HCT116 (cell line): ENCODE results near the gene ZNF536. TPM values are rescaled to one million over a fixed set of nuclear protein-coding genes. Genes with fewer than 3 reads are reported as not detected.

Experiments
- ATAC-seq: fragments of 200-7000 bp; cut with Tn5 transposase; 2 replicates; pipeline ENCODE4 v1.9.1; 2020; ENCODE audit warnings: mild to moderate bottlenecking, moderate library complexity
- BruUV-seq: library from RNA; stranded (reverse); fragments of 400-500 nt; replicated peaks from 2 replicates; lab custom pipeline; 2021; lab: Mats Ljungman, UMichigan
- CTCF ChIA-PET: fragments of 300-600 bp; sonication (Branson Sonifier 250); formaldehyde crosslinking; loops from one replicate; lab custom pipeline; 2021; ENCODE audit warnings: antibody characterized with exemption; lab: Charles Lee
- POLR2A ChIA-PET: fragments of 300-600, 350-600 bp; sonication (Branson Sonifier 250); formaldehyde crosslinking; loops from one replicate; lab custom pipeline; 2021; ENCODE audit warnings: antibody characterized with exemption; lab: Charles Lee
- RAD21 ChIA-PET, 2 experiments: fragments of 300-600 bp; sonication (Branson Sonifier 250); formaldehyde crosslinking; loops; one replicate each; lab custom pipeline; 2023; ENCODE audit warnings: low total read pairs in 2 of 2; ENCODE audit not compliant: uncharacterized antibody in 2 of 2, unreplicated experiment in 2 of 2, low non-redundant PET in 1 of 2; lab: Charles Lee
- DNase-seq: peaks from one replicate; pipeline ENCODE4 v3.0.0-alpha.2; 2010; ENCODE audit warnings: low read depth, low spot score
- H2AFZ ChIP-seq: fragments of 200-600 bp; shearing (Covaris generic), sonication (generic); 2 replicates; pipeline ENCODE4 v1.6.1; 2017; ENCODE audit warnings: low read depth, mixed run types, mixed read lengths, antibody characterized with exemption, low read length; ENCODE audit not compliant: poor library complexity, severe bottlenecking
- H3K27ac ChIP-seq: 2 replicates; pipeline ENCODE4 v1.5.1; 2012; ENCODE audit warnings: low read depth, low read length
- H3K27me3 ChIP-seq: fragments of 200-600 bp; sonication (generic); 2 replicates; pipeline ENCODE4 v1.6.1; 2016; ENCODE audit warnings: mixed run types, low read length, mixed read lengths; ENCODE audit not compliant: insufficient read depth
- H3K36me3 ChIP-seq, 2 experiments: fragments of 200-500 bp in 1 of 2; fragments of 200-600 bp in 1 of 2; sonication (Bioruptor generic) in 1 of 2; sonication (generic) in 1 of 2; 2 replicates each; pipeline versions ENCODE4 v1.5.1 to v1.6.1; 2014 to 2016; ENCODE audit warnings: low read length in 2 of 2, inconsistent platforms in 1 of 2, mixed read lengths in 1 of 2, mixed run types in 1 of 2; ENCODE audit not compliant: insufficient read depth in 2 of 2, control insufficient read depth in 1 of 2
- H3K4me1 ChIP-seq, 2 experiments: fragments of 200-600 bp in 1 of 2; sonication (generic) in 1 of 2; 2 replicates each; pipeline versions ENCODE4 v1.5.1 to v1.6.1; 2012 to 2017; ENCODE audit warnings: low read length in 2 of 2, inconsistent platforms in 1 of 2, mild to moderate bottlenecking in 1 of 2, mixed read lengths in 1 of 2, mixed run types in 1 of 2, moderate library complexity in 1 of 2; ENCODE audit not compliant: insufficient read depth in 2 of 2, control insufficient read depth in 1 of 2
- H3K4me2 ChIP-seq: fragments of 200-600 bp; sonication (generic); 2 replicates; pipeline ENCODE4 v1.6.1; 2017; ENCODE audit warnings: mixed run types, low read length, mixed read lengths
- H3K4me3 ChIP-seq, 2 experiments: fragments of 200-600 bp in 1 of 2; sonication (generic) in 1 of 2; replicated peaks in 1 of 2; 2 replicates each; pipeline ENCODE4 v1.5.1; 2011 to 2016; ENCODE audit warnings: low read length in 2 of 2, control low read depth in 1 of 2, low read depth in 1 of 2, mild to moderate bottlenecking in 1 of 2, mixed read lengths in 1 of 2, mixed run types in 1 of 2
- H3K79me2 ChIP-seq: fragments of 200-600 bp; sonication (generic); 2 replicates; pipeline ENCODE4 v1.6.1; 2017; ENCODE audit warnings: mild to moderate bottlenecking, mixed run types, low read length, moderate library complexity, mixed read lengths; ENCODE audit not compliant: insufficient read depth
- H3K9ac ChIP-seq: fragments of 200-600 bp; sonication (generic); 2 replicates; pipeline ENCODE4 v1.6.1; 2016; ENCODE audit warnings: low read length, mixed read lengths
- H3K9me2 ChIP-seq: fragments of 200-600 bp; sonication (generic), shearing (Covaris generic); 2 replicates; pipeline ENCODE4 v1.6.1; 2017; ENCODE audit warnings: mixed run types, mild to moderate bottlenecking, moderate library complexity; ENCODE audit not compliant: insufficient read depth
- H3K9me3 ChIP-seq, 2 experiments: fragments of 200-500 bp in 1 of 2; fragments of 200-600 bp in 1 of 2; sonication (Bioruptor generic) in 1 of 2; sonication (generic) in 1 of 2; 2 replicates each; pipeline ENCODE4 v1.6.1; 2014 to 2017; ENCODE audit warnings: low read length in 2 of 2, mixed read lengths in 2 of 2, inconsistent platforms in 1 of 2, low read depth in 1 of 2, mild to moderate bottlenecking in 1 of 2, mixed run types in 1 of 2, moderate library complexity in 1 of 2; ENCODE audit not compliant: control insufficient read depth in 1 of 2, insufficient read depth in 1 of 2
- H4K20me1 ChIP-seq: fragments of 200-600 bp; sonication (generic), shearing (Covaris generic); 2 replicates; pipeline ENCODE4 v1.6.1; 2017; ENCODE audit warnings: mixed run types, mild to moderate bottlenecking, moderate library complexity; ENCODE audit not compliant: insufficient read depth
- ATF3 ChIP-seq: IDR thresholded peaks from 2 replicates; pipeline ENCODE4 v1.6.1; 2012
- CBX3 ChIP-seq: IDR thresholded peaks from 2 replicates; pipeline ENCODE4 v1.6.1; 2012; ENCODE audit warnings: low read depth
- CEBPB ChIP-seq: IDR thresholded peaks from 2 replicates; pipeline ENCODE4 v1.6.1; 2012; ENCODE audit warnings: low read depth
- CTCF ChIP-seq, 3 experiments: fragments of 200-600 bp in 1 of 3; sonication (generic) in 1 of 3; IDR thresholded peaks in 2 of 3; conservative IDR thresholded peaks in 1 of 3; 2 replicates each; pipeline ENCODE4 v1.5.1; 2012 to 2017; ENCODE audit warnings: low read depth in 2 of 3, low read length in 2 of 3, antibody characterized with exemption in 1 of 3, borderline replicate concordance in 1 of 3, control low read depth in 1 of 3, mild to moderate bottlenecking in 1 of 3, mixed read lengths in 1 of 3, mixed run types in 1 of 3, moderate library complexity in 1 of 3; ENCODE audit not compliant: insufficient read depth in 1 of 3
- EGR1 ChIP-seq: IDR thresholded peaks from 2 replicates; pipeline ENCODE4 v1.6.1; 2012; ENCODE audit warnings: low read depth
- ELF1 ChIP-seq: IDR thresholded peaks from 2 replicates; pipeline ENCODE4 v1.6.1; 2012; ENCODE audit warnings: low read depth, borderline replicate concordance
- EZH2 ChIP-seq: fragments of 200-600 bp; sonication (generic); IDR thresholded peaks from 2 replicates; pipeline ENCODE4 v1.6.1; 2017; ENCODE audit warnings: antibody characterized with exemption, mixed run types
- EZH2phosphoT487 ChIP-seq: fragments of 200-600 bp; IDR thresholded peaks from 2 replicates; pipeline ENCODE4 v1.6.1; 2018; ENCODE audit warnings: antibody characterized with exemption, borderline replicate concordance
- JUND ChIP-seq: IDR thresholded peaks from 2 replicates; pipeline ENCODE4 v1.6.1; 2012
- MAX ChIP-seq: IDR thresholded peaks from 2 replicates; pipeline ENCODE4 v1.6.1; 2012
- RAD21 ChIP-seq: IDR thresholded peaks from 2 replicates; pipeline ENCODE4 v1.6.1; 2012; ENCODE audit warnings: low read depth, mild to moderate bottlenecking
- SIN3A ChIP-seq: IDR thresholded peaks from 2 replicates; pipeline ENCODE4 v1.6.1; 2012; ENCODE audit warnings: low read depth
- SP1 ChIP-seq: IDR thresholded peaks from 2 replicates; pipeline ENCODE4 v1.6.1; 2012; ENCODE audit warnings: low read depth
- TCF7L2 ChIP-seq: IDR thresholded peaks from 2 replicates; pipeline ENCODE4 v1.7.0; 2011; ENCODE audit warnings: borderline replicate concordance, inconsistent platforms; ENCODE audit not compliant: insufficient read depth, insufficient read length; ENCODE audit errors: extremely low read depth
- YY1 ChIP-seq: IDR thresholded peaks from 2 replicates; pipeline ENCODE4 v1.6.1; 2011; ENCODE audit warnings: low read length, low read depth, moderate library complexity, mild to moderate bottlenecking; ENCODE audit not compliant: insufficient replicate concordance; ENCODE audit errors: extremely low read depth
- ZFX ChIP-seq: fragments of 450-650 bp; IDR thresholded peaks from 2 replicates; pipeline ENCODE4 v1.6.1; 2017
- ZNF274 ChIP-seq: fragments of 200-500 bp; sonication (Bioruptor generic); IDR thresholded peaks from 2 replicates; pipeline ENCODE4 v1.6.1; 2014; ENCODE audit warnings: mild to moderate bottlenecking, low read depth, low read length, inconsistent platforms
- intact Hi-C: fragments of 100-400 bp; cut with micrococcal nuclease; formaldehyde crosslinking; loops from 2 replicates; pipeline ENCODE4 v1.10.0; 2022
- total RNA-seq: library from RNA; stranded (reverse); gene quantifications from one replicate; pipeline ENCODE4 v1.2.1, GENCODE V29; 2021; ENCODE audit not compliant: unreplicated experiment

ZNF536 gene
- total RNA-seq, 1 experiment from 2014 or later = not detected

- ChIA-PET POLR2A (no interaction called here), RAD21 (no interaction called here), CTCF (no interaction called here)
- H2AFZ ChIP-seq = no peak overlapping the region
- H3K4me2 ChIP-seq = no peak overlapping the region
- no peaks in the 10 kb centered on the region for H3K9me2 ChIP-seq
- no peaks in the 10 kb centered on the region for H3K27me3 ChIP-seq
- BruUV-seq = no TSS peak
- H4K20me1 ChIP-seq = no peaks in the 10 kb centered on the region
- H3K9ac ChIP-seq = no peak overlapping the region
- ATAC-seq (no peak), DNase-seq (no peak)
- no peaks in the 10 kb centered on the region for H3K36me3 ChIP-seq
- no peaks in the 10 kb centered on the region for H3K9me3 ChIP-seq
- H3K79me2 ChIP-seq = no peaks in the 10 kb centered on the region
- no peak overlapping the region for H3K4me3 ChIP-seq
- no peaks in the 10 kb centered on the region for H3K4me1 ChIP-seq
- no peak overlapping the region for H3K27ac ChIP-seq
- intact Hi-C loops = no loop called here
- TF ChIP-seq EZH2 (no peak), JUND (no peak), ELF1 (no peak), TCF7L2 (no peak), CBX3 (no peak), EGR1 (no peak), MAX (no peak), SP1 (no peak), SIN3A (no peak), RAD21 (no peak), ATF3 (no peak), CEBPB (no peak), CTCF (IDR thresholded peaks at IDR 0.05 in 2 of 3, conservative IDR thresholded peaks at IDR 0.05 in 1 of 3; ENCODE audit: borderline replicate concordance in 1 of 3, insufficient read depth in 1 of 3, low read depth in 2 of 3, low read length in 2 of 3) (no peak), YY1 (no peak), ZNF274 (no peak), EZH2phosphoT487 (no peak), ZFX (no peak)
Measured at GRCh38 chr19:30593975-30594745, 222.0 kb downstream of the ZNF536 start.
